ENCODE measurements around the gene CENPU.
A peak's percentile ranks its signal among the peaks of the same experiment; 100 is the strongest.

The CENPU gene

GRCh38 chr4:184648313-184649025, 85.4 kb downstream of the CENPU start:
- intact Hi-C loops (cut with DNase I): loop anchor here (1.0 to 5.0 kb wide), 4 partner anchors 111 to 386 kb away; partner anchors contain the start of gene IRF2
- peak; percentile 41 to 92 (median 54) for DNase-seq

- intact Hi-C loops (cut with DNase I): loop anchor here (5.0 kb wide), 3 partner anchors 111 to 386 kb away; partner anchors contain the start of gene IRF2
Observed at GRCh38 chr4:184648054-184648312, 85.9 kb downstream of the CENPU start.

GRCh38 chr4:184647266-184648053, 86.4 kb downstream of the CENPU start:
- intact Hi-C loops (cut with DNase I): loop anchor here (5.0 kb wide), 3 partner anchors 110 to 385 kb away; partner anchors contain the start of gene IRF2

More at GRCh38 chr4:184648054-184648312, 85.9 kb downstream of the CENPU start:
- DNase-seq: peak in 1 of 10 donors; percentile 4

GRCh38 chr4:184645904-184646610, 87.8 kb downstream of the CENPU start:
- intact Hi-C loops (cut with DNase I): loop anchor here (5.0 kb wide), 3 partner anchors 109 to 384 kb away; partner anchors contain the start of gene IRF2

More at GRCh38 chr4:184647266-184648053, 86.4 kb downstream of the CENPU start:
- no peak for DNase-seq

GRCh38 chr4:184644553-184645307, 89.2 kb downstream of the CENPU start:
- intact Hi-C loops (cut with DNase I): loop anchor here (5.0 kb wide), 3 partner anchors 107 to 382 kb away; partner anchors contain the start of gene IRF2
- DNase-seq: no peak

More at GRCh38 chr4:184645904-184646610, 87.8 kb downstream of the CENPU start:
- DNase-seq: peak in 3 of 10 donors; percentile 11 to 48 (median 37)

Measured in posterior cingulate gyrus (tissue), 11 donors.